ENCODE data around the gene ALDH1L1. TPM values are rescaled to one million over a fixed set of nuclear protein-coding genes. Genes with fewer than 3 reads are reported as not detected.
A peak's percentile ranks its signal among the peaks of the same experiment; 100 is the strongest.

Gene ALDH1L1
- total and polyA plus RNA-seq, 4 donors, result 0.51 to 9.0 (median 2.8) TPM

- ATAC-seq (ENCODE audit: insufficient read depth, low FRiP score), result peak; percentile 25
- H3K27ac ChIP-seq (ENCODE audit: low read depth in 1 of 2, low read length in 1 of 2), result no peak overlapping the region
- WGBS, 2 donors, result 52 to 59% methylated on average over 11 of the region's 11 CpGs
Measured at GRCh38 chr3:126208606-126209256, 28.3 kb upstream of the ALDH1L1 start.

GRCh38 chr3:126208182-126208581, 27.8 kb upstream of the ALDH1L1 start:
- WGBS, 2 donors, result 57 to 61% methylated on average over 2 of the region's 2 CpGs
- no peak overlapping the region for H3K9ac ChIP-seq (ENCODE audit: insufficient read depth in 1 of 2, low read length in 2 of 2)
- no peaks in the 10 kb centered on the region for H3K36me3 ChIP-seq (ENCODE audit: control insufficient read depth in 4 of 4, insufficient read depth in 4 of 4, low read length in 4 of 4)
- TF ChIP-seq CTCF (IDR thresholded peaks at IDR 0.05; ENCODE audit: control extremely low read depth, extremely low read depth), result no peak
- H3K27me3 ChIP-seq (ENCODE audit: control insufficient read depth in 3 of 3, insufficient read depth in 3 of 3, low read length in 2 of 3), result no peaks in the 10 kb centered on the region
- no peaks in the 10 kb centered on the region for H3K9me3 ChIP-seq (ENCODE audit: control insufficient read depth in 4 of 4, insufficient read depth in 3 of 4, low read length in 3 of 4)
- no peak overlapping the region for H3K4me3 ChIP-seq
- no peak for ATAC-seq (ENCODE audit: insufficient read depth, low FRiP score)
- H3K27ac ChIP-seq (ENCODE audit: low read depth in 1 of 2, low read length in 1 of 2), result no peak overlapping the region
- no peak for DNase-seq
- peaks cover 0 to 6% (median 1%) of the 10 kb centered on the region in 5 donors for H3K4me1 ChIP-seq (ENCODE audit: control insufficient read depth in 5 of 5, insufficient read depth in 5 of 5, low read length in 5 of 5)

More at GRCh38 chr3:126208606-126209256, 28.3 kb upstream of the ALDH1L1 start:
- no peak overlapping the region for H3K4me3 ChIP-seq
- H3K9ac ChIP-seq (ENCODE audit: insufficient read depth in 1 of 2, low read length in 2 of 2), result no peak overlapping the region
- no peaks in the 10 kb centered on the region for H3K36me3 ChIP-seq (ENCODE audit: control insufficient read depth in 4 of 4, insufficient read depth in 4 of 4, low read length in 4 of 4)
- no peaks in the 10 kb centered on the region for H3K27me3 ChIP-seq (ENCODE audit: control insufficient read depth in 3 of 3, insufficient read depth in 3 of 3, low read length in 2 of 3)
- H3K9me3 ChIP-seq (ENCODE audit: control insufficient read depth in 4 of 4, insufficient read depth in 3 of 4, low read length in 3 of 4), result no peaks in the 10 kb centered on the region
- DNase-seq, result peak; percentile 58 to 73 (median 59)
- no peak for TF ChIP-seq CTCF (IDR thresholded peaks at IDR 0.05; ENCODE audit: control extremely low read depth, extremely low read depth)
- peaks cover 0 to 9% (median 4%) of the 10 kb centered on the region in 5 donors for H3K4me1 ChIP-seq (ENCODE audit: control insufficient read depth in 5 of 5, insufficient read depth in 5 of 5, low read length in 5 of 5)

GRCh38 chr3:126207166-126207565, 26.8 kb upstream of the ALDH1L1 start:
- peaks cover 0 to 2% (median 0%) of the 10 kb centered on the region in 5 donors for H3K4me1 ChIP-seq (ENCODE audit: control insufficient read depth in 5 of 5, insufficient read depth in 5 of 5, low read length in 5 of 5)
- H3K4me3 ChIP-seq, result no peak overlapping the region
- no peak overlapping the region for H3K27ac ChIP-seq (ENCODE audit: low read depth in 1 of 2, low read length in 1 of 2)
- WGBS, 2 donors, result 96 to 98% methylated on average over 5 of the region's 5 CpGs
- no peak overlapping the region for H3K9ac ChIP-seq (ENCODE audit: insufficient read depth in 1 of 2, low read length in 2 of 2)
- DNase-seq, result no peak
- H3K27me3 ChIP-seq (ENCODE audit: control insufficient read depth in 3 of 3, insufficient read depth in 3 of 3, low read length in 2 of 3), result peaks cover 0 to 2% (median 0%) of the 10 kb centered on the region in 3 donors
- H3K36me3 ChIP-seq (ENCODE audit: control insufficient read depth in 4 of 4, insufficient read depth in 4 of 4, low read length in 4 of 4), result no peaks in the 10 kb centered on the region
- no peaks in the 10 kb centered on the region for H3K9me3 ChIP-seq (ENCODE audit: control insufficient read depth in 4 of 4, insufficient read depth in 3 of 4, low read length in 3 of 4)
- ATAC-seq (ENCODE audit: insufficient read depth, low FRiP score), result no peak
- TF ChIP-seq CTCF (IDR thresholded peaks at IDR 0.05; ENCODE audit: control extremely low read depth, extremely low read depth), result no peak
